Breast epithelium (tissue), 4 donors: ENCODE measurements around the gene AKAP8. TPM values are rescaled to one million over a fixed set of nuclear protein-coding genes. Genes with fewer than 3 reads are reported as not detected.

Experiments
- DNase-seq, 2 donors: peaks; one replicate each; pipeline ENCODE4 v3.0.0-alpha.2; 2019; ENCODE audit warnings: low spot score in 2 of 2
- H3K27ac ChIP-seq, 2 donors: fragments of 200-600 bp; sonication (generic) in 1 of 2; one replicate each; pipeline ENCODE4 v1.5.1; 2016 to 2019; ENCODE audit warnings: mild to moderate bottlenecking in 1 of 2
- H3K27me3 ChIP-seq, 2 donors: fragments of 200-600 bp; sonication (generic) in 1 of 2; one replicate each; pipeline versions ENCODE4 v1.5.1 to v1.6.0; 2017 to 2019; ENCODE audit warnings: control low read depth in 1 of 2, mild to moderate bottlenecking in 1 of 2
- H3K36me3 ChIP-seq: fragments of 200-600 bp; one replicate; pipeline ENCODE4 v1.5.1; 2019
- H3K4me1 ChIP-seq, 2 donors: fragments of 200-600 bp; sonication (generic); one replicate each; pipeline ENCODE4 v1.5.1; 2016 to 2019; ENCODE audit warnings: control low read depth in 1 of 2
- H3K4me3 ChIP-seq, 3 donors: fragments of 200-600 bp; sonication (generic); 1 replicate in 2 of 3; 2 replicates in 1 of 3; pipeline ENCODE4 v1.5.1; 2016 to 2019; ENCODE audit warnings: mild to moderate bottlenecking in 3 of 3, moderate library complexity in 2 of 3
- H3K9me3 ChIP-seq, 2 donors: fragments of 200-600 bp; sonication (generic) in 1 of 2; one replicate each; pipeline ENCODE4 v1.5.1; 2016 to 2019; ENCODE audit warnings: control low read depth in 1 of 2
- CTCF ChIP-seq, 3 donors: fragments of 450-650 bp; IDR thresholded peaks; one replicate each; pipeline ENCODE4 v1.5.1; 2016 to 2017; ENCODE audit warnings: antibody characterized with exemption in 3 of 3, mild to moderate bottlenecking in 3 of 3, moderate library complexity in 3 of 3
- POLR2A ChIP-seq: fragments of 450-650 bp; IDR thresholded peaks from one replicate; pipeline ENCODE4 v1.6.1; 2016; ENCODE audit warnings: antibody characterized with exemption, mild to moderate bottlenecking, moderate library complexity
- POLR2AphosphoS5 ChIP-seq, 3 donors: sonication (generic); formaldehyde crosslinking; IDR thresholded peaks; one replicate each; pipeline ENCODE4 v1.6.1; 2017; ENCODE audit warnings: antibody characterized with exemption in 3 of 3
- intact Hi-C: fragments of 100-400 bp; cut with DNase I; formaldehyde crosslinking; loops from one replicate; pipeline ENCODE4 v1.15.1; 2023; ENCODE audit warnings: low total_unique reads
- total RNA-seq, 3 donors: library from RNA; depleted of rRNA; stranded (reverse); fragments of >200 nt; gene quantifications; one replicate each; pipeline ENCODE4 v1.1.0, GENCODE V29; 2016

Gene AKAP8
- total RNA-seq, 3 donors from 2014 or later, result 23.2 to 40.7 (median 33.4) TPM

GRCh38 chr19:15316498-15316897 is 63.1 kb downstream of the AKAP8 start:
- peaks cover 11 to 53% of the 10 kb centered on the region in 2 donors for H3K4me1 ChIP-seq
- no peaks in the 10 kb centered on the region for H3K9me3 ChIP-seq
- H3K4me3 ChIP-seq, result no peak overlapping the region
- TF ChIP-seq CTCF (IDR thresholded peaks at IDR 0.05), result no peak
- TF ChIP-seq POLR2AphosphoS5 (IDR thresholded peaks at IDR 0.05), result no peak
- TF ChIP-seq POLR2A, result no peak
- no peak for DNase-seq
- intact Hi-C loops, result no loop called here
- no peaks in the 10 kb centered on the region for H3K36me3 ChIP-seq
- peak overlapping the region in 1 of 2 donors; percentile 21 for H3K27ac ChIP-seq
- H3K27me3 ChIP-seq, result no peaks in the 10 kb centered on the region

- TF ChIP-seq CTCF (IDR thresholded peaks at IDR 0.05), result no peak
- TF ChIP-seq POLR2AphosphoS5 (IDR thresholded peaks at IDR 0.05), result no peak
- TF ChIP-seq POLR2A, result no peak
- no peak overlapping the region for H3K27ac ChIP-seq
- no peak overlapping the region for H3K4me3 ChIP-seq
- H3K9me3 ChIP-seq, result no peaks in the 10 kb centered on the region
- no peaks in the 10 kb centered on the region for H3K27me3 ChIP-seq
- DNase-seq, result no peak
- H3K4me1 ChIP-seq, result peaks cover 6 to 42% of the 10 kb centered on the region in 2 donors
- no peaks in the 10 kb centered on the region for H3K36me3 ChIP-seq
- intact Hi-C loops, result no loop called here
Observed at GRCh38 chr19:15315101-15315500, 64.5 kb downstream of the AKAP8 start.

GRCh38 chr19:15313649-15314279 is 65.8 kb downstream of the AKAP8 start:
- Histone ChIP-seq H3K9me3 (no peaks in the 10 kb centered on the region), H3K27me3 (no peaks in the 10 kb centered on the region), H3K4me3 (no peak overlapping the region), H3K27ac (no peak overlapping the region), H3K36me3 (no peaks in the 10 kb centered on the region), H3K4me1 (peaks cover 6 to 32% of the 10 kb centered on the region in 2 donors)
- TF ChIP-seq CTCF (IDR thresholded peaks at IDR 0.05), result no peak
- no peak for TF ChIP-seq POLR2AphosphoS5 (IDR thresholded peaks at IDR 0.05)
- no peak for TF ChIP-seq POLR2A
- no peak for DNase-seq
- intact Hi-C loops, result no loop called here

GRCh38 chr19:15307169-15307568 is 72.4 kb downstream of the AKAP8 start:
- peaks cover 9 to 18% of the 10 kb centered on the region in 2 donors for H3K4me1 ChIP-seq
- H3K4me3 ChIP-seq, result no peak overlapping the region
- TF ChIP-seq CTCF (IDR thresholded peaks at IDR 0.05), result no peak
- TF ChIP-seq POLR2AphosphoS5 (IDR thresholded peaks at IDR 0.05), result no peak
- no peak for TF ChIP-seq POLR2A
- H3K27me3 ChIP-seq, result no peaks in the 10 kb centered on the region
- intact Hi-C loops, result no loop called here
- H3K9me3 ChIP-seq, result no peaks in the 10 kb centered on the region
- H3K27ac ChIP-seq, result no peak overlapping the region
- no peaks in the 10 kb centered on the region for H3K36me3 ChIP-seq
- no peak for DNase-seq

- intact Hi-C loops, result no loop called here
- H3K4me1 ChIP-seq, result peaks cover 9 to 15% of the 10 kb centered on the region in 2 donors
- H3K4me3 ChIP-seq, result no peak overlapping the region
- no peaks in the 10 kb centered on the region for H3K36me3 ChIP-seq
- DNase-seq, result no peak
- no peaks in the 10 kb centered on the region for H3K9me3 ChIP-seq
- H3K27ac ChIP-seq, result no peak overlapping the region
- H3K27me3 ChIP-seq, result no peaks in the 10 kb centered on the region
- TF ChIP-seq POLR2A (no peak), CTCF (IDR thresholded peaks at IDR 0.05) (no peak), POLR2AphosphoS5 (IDR thresholded peaks at IDR 0.05) (no peak)
Observed at GRCh38 chr19:15305582-15306334, 73.8 kb downstream of the AKAP8 start.
